Osteoblast (primary cell): ENCODE measurements around the gene KCTD1. TPM values are rescaled to one million over a fixed set of nuclear protein-coding genes. Genes with fewer than 3 reads are reported as not detected.

Source experiments
- DNase-seq: peaks from one replicate; pipeline ENCODE4 v3.0.0; 2011; ENCODE audit warnings: low spot score, mixed read lengths; ENCODE audit not compliant: insufficient read length; ENCODE audit errors: missing footprints
- H2AFZ ChIP-seq: 2 replicates; pipeline ENCODE4 v1.6.0; 2011; ENCODE audit warnings: mild to moderate bottlenecking, low read length
- H3K27ac ChIP-seq: 2 replicates; pipeline ENCODE4 v1.5.1; 2011; ENCODE audit warnings: mild to moderate bottlenecking, low read depth, low read length, moderate library complexity
- H3K27me3 ChIP-seq: 2 replicates; pipeline ENCODE4 v1.6.0; 2012; ENCODE audit warnings: mild to moderate bottlenecking, control low read depth, inconsistent platforms, low read length, moderate library complexity; ENCODE audit not compliant: insufficient read depth
- H3K36me3 ChIP-seq: 2 replicates; pipeline ENCODE4 v1.5.1; 2011; ENCODE audit warnings: mild to moderate bottlenecking, low read length, control low read depth, moderate library complexity; ENCODE audit not compliant: insufficient read depth
- H3K4me1 ChIP-seq: 2 replicates; pipeline ENCODE4 v1.5.1; 2011; ENCODE audit warnings: mild to moderate bottlenecking, low read length, control low read depth, moderate library complexity; ENCODE audit not compliant: insufficient read depth
- H3K4me2 ChIP-seq: 2 replicates; pipeline ENCODE4 v1.6.0; 2011; ENCODE audit warnings: mild to moderate bottlenecking, low read length; ENCODE audit not compliant: insufficient read depth
- H3K4me3 ChIP-seq: fragments of 200-600 bp; sonication (generic); 3 replicates; pipeline ENCODE4 v1.5.1; 2012; ENCODE audit warnings: mild to moderate bottlenecking, low read length, inconsistent platforms; ENCODE audit not compliant: insufficient read depth
- H3K79me2 ChIP-seq: 2 replicates; pipeline ENCODE4 v1.6.0; 2012; ENCODE audit warnings: mild to moderate bottlenecking, low read length, control low read depth, inconsistent platforms; ENCODE audit not compliant: insufficient read depth
- H3K9me3 ChIP-seq: 2 replicates; pipeline ENCODE4 v1.5.1; 2011; ENCODE audit warnings: low read depth, low read length, control low read depth
- H4K20me1 ChIP-seq: 2 replicates; pipeline ENCODE4 v1.6.0; 2012; ENCODE audit warnings: mild to moderate bottlenecking, low read length, control low read depth; ENCODE audit not compliant: insufficient read depth
- CTCF ChIP-seq: IDR thresholded peaks from 2 replicates; pipeline ENCODE4 v1.5.1; 2011; ENCODE audit warnings: mild to moderate bottlenecking, low read depth, low read length, moderate library complexity; ENCODE audit errors: extremely low read depth
- total RNA-seq: library from RNA; depleted of rRNA; stranded (reverse); fragments of >200 nt; gene quantifications from 2 replicates; pipeline ENCODE4 v1.2.3, GENCODE V29; 2012

KCTD1 gene
- total RNA-seq, 1 donor: 14.8 TPM

DNA sequence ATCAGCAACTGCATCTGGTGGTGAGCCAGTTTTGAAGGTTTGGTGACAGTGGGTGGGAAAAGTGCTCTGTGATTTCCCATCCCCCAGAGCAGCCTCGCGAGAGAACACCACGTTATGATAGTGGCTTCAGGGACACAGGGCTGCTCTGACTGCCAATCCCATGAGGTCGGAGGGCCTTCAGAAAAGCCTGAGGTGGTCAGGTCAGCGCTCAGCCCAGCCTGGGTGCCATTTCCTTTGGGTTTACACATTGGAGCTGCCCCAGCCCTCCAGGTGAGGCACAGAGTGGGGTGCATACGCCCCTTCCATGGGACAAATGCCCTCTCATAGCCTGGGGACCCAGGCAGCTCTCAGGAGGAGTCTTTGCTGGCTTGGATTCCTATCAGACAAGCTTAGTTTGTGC lies 126.8 kb downstream of the KCTD1 start:
- no peak overlapping the region for H3K27ac ChIP-seq
- no peaks in the 10 kb centered on the region for H3K27me3 ChIP-seq
- no peaks in the 10 kb centered on the region for H3K9me3 ChIP-seq
- H3K4me3 ChIP-seq: no peak overlapping the region
- peaks cover 3% of the 10 kb centered on the region for H3K4me1 ChIP-seq
- no peaks in the 10 kb centered on the region for H4K20me1 ChIP-seq
- DNase-seq: no peak
- no peak overlapping the region for H2AFZ ChIP-seq
- no peak for TF ChIP-seq CTCF
- no peak overlapping the region for H3K4me2 ChIP-seq
- H3K79me2 ChIP-seq: no peaks in the 10 kb centered on the region
- H3K36me3 ChIP-seq: no peaks in the 10 kb centered on the region

- Histone ChIP-seq H3K4me3 (no peak overlapping the region), H3K9me3 (no peaks in the 10 kb centered on the region), H4K20me1 (no peaks in the 10 kb centered on the region), H3K36me3 (no peaks in the 10 kb centered on the region), H3K79me2 (no peaks in the 10 kb centered on the region), H2AFZ (peak overlapping the region; percentile 36), H3K27ac (no peak overlapping the region), H3K4me1 (peaks cover 7% of the 10 kb centered on the region), H3K27me3 (no peaks in the 10 kb centered on the region), H3K4me2 (no peak overlapping the region)
- no peak for DNase-seq
- no peak for TF ChIP-seq CTCF
These were observed 128.6 kb downstream of the KCTD1 start for GRCh38 chr18:26419746-26420145.

GRCh38 chr18:26418225-26418624 lies 130.1 kb downstream of the KCTD1 start:
- no peak overlapping the region for H3K4me3 ChIP-seq
- H4K20me1 ChIP-seq: no peaks in the 10 kb centered on the region
- no peaks in the 10 kb centered on the region for H3K9me3 ChIP-seq
- H3K27ac ChIP-seq: no peak overlapping the region
- DNase-seq: no peak
- H3K4me2 ChIP-seq: no peak overlapping the region
- H3K4me1 ChIP-seq: peaks cover 10% of the 10 kb centered on the region
- TF ChIP-seq CTCF: no peak
- H3K36me3 ChIP-seq: no peaks in the 10 kb centered on the region
- H2AFZ ChIP-seq: no peak overlapping the region
- H3K79me2 ChIP-seq: no peaks in the 10 kb centered on the region
- H3K27me3 ChIP-seq: no peaks in the 10 kb centered on the region

DNA sequence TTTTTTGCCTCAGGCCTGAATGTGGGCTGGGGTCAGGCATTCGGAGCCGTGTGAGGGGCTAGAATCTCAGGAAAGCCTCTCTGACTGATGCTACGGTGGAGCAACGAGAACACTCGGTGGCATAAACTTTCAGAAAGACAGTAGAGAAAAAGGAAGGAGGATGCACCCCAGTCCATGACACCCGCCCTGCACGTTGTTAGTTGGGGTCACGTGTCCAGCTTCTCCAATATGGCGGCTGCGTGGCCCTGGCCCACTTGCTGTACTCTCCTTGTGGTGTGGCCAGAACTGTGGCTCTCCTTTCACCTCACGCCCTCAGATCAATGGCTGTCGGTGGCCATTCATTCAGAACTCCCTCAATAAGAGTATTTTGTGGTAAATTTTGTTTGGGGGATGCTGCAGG lies 131.2 kb downstream of the KCTD1 start:
- Histone ChIP-seq H3K27me3 (no peaks in the 10 kb centered on the region), H3K4me3 (no peak overlapping the region), H3K9me3 (no peaks in the 10 kb centered on the region), H4K20me1 (no peaks in the 10 kb centered on the region), H2AFZ (no peak overlapping the region), H3K79me2 (no peaks in the 10 kb centered on the region), H3K4me2 (no peak overlapping the region), H3K36me3 (no peaks in the 10 kb centered on the region), H3K27ac (no peak overlapping the region), H3K4me1 (peaks cover 10% of the 10 kb centered on the region)
- no peak for TF ChIP-seq CTCF
- DNase-seq: no peak
